ENCODE results near the gene FOXD2.

The FOXD2 gene

DNA sequence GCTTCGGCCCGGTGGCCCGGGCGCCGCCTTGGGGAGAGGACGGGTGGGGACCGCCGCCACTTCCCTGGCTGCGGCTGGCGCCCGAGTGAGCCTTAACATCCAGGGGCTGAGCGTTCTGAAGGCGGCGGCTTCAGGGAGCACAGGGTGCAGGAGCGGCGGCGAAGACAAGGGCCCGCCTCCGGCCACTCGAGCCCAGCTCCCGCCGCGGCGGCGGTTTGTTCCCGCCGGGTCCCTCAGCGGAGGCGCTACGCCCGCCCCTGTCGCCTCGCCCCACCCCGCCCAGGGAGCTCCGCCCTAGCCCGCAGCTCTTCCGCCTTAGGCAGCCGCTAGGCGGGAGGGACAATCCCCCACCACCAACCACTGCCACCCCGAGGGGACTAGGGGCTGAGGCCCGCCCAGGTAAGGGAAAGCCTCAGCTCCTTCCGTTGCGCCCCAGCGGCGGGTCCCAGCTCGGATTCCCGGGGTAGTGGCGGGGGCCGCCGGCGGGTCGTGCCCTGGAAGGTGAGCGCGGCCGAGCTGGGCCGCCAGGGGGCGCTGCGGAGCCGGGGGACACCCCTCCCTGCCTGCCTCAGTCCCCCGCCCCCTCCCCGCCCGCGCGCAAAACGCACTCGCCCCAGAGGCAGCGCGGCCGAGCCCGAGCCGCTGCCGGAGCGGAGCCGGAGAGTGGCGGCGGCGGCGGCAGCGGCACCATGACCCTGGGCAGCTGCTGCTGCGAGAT is at the start of gene FOXD2:
Gene FOXD2, plus strand, starts transcription at position 598 of the 718 bp plus-strand sequence. Its CDS starts 92 bp downstream, at position 690.
- peak; percentile 48 for DNase-seq (ENCODE audit: low spot score)

DNA sequence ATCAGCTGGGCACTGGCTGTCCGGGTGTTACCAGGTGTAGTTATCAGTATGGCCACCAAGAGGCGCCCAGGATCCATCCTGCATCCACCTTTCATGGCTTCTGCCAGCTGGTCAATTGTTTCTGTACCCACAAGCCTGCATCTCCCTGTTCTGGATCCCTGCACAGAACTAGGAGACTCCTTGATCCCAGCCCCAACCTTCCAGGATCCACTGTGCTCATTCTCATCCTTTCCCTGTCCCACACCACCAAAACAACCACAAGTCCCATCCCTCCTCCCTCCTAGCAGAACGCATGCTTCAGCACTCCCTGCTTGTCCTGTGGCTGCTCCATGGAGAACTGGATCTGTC is 49.0 kb upstream of the FOXD2 start:
- DNase-seq (ENCODE audit: low spot score), result peak; percentile 58

DNA sequence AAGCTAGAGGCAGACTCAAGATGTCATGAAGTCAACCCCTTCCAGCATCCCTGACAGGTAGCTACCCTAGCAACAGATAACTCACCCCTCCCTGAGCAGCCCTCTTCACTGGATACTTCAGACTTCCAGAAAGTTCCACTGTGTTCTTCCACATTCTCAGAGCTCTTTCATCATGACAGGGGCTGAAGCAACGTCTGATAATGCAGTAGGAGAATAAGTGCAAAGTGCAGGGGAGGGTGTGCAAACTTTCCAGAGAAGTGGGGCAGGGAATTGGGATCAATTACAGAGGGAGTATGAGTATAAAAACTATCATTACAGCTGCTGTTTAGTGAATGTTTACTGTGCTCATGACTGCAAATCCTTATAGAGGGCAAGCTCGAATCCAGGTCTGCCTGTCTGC is 48.1 kb upstream of the FOXD2 start:
- no peak for DNase-seq (ENCODE audit: low spot score)

DNA sequence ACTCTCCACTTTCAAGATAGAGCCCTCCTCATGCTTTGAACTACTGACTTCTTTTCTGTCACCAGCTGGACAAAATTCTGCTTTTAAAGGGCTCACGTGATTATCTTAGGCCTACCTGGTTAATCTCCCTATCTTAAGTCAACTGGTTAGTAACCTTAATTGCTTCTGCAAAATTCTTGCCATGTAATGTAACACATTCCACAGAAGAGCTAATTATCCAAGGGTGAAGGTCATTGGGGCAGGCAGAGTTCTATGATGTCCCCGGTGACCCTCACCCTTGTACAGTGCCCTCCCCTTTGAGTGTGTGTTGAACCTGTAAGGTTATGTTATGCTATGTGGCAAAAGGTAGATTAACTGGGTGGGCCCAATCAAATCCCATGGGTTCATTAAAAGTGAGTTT is 47.0 kb upstream of the FOXD2 start:
- no peak for DNase-seq (ENCODE audit: low spot score)

DNA sequence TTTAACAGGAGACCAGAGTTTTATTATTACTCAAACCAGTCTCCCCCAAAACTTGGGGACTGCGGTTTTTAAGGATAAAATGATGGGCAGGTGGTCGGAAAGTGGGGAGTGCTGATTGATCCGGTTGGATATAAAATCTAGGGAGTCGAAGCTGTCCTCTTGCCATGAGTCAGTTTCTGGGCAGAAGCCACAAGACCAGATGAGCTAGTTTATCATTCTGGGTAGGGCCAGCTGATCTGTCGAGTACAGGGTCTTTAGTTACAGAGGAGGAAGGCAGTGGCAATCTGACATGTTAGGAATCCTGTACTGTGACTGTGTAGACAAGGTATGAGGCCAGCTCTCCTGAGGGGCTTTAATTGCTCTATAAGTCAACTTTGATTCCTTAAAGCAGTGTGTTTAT is 44.7 kb upstream of the FOXD2 start:
- DNase-seq (ENCODE audit: low spot score), result no peak

DNA sequence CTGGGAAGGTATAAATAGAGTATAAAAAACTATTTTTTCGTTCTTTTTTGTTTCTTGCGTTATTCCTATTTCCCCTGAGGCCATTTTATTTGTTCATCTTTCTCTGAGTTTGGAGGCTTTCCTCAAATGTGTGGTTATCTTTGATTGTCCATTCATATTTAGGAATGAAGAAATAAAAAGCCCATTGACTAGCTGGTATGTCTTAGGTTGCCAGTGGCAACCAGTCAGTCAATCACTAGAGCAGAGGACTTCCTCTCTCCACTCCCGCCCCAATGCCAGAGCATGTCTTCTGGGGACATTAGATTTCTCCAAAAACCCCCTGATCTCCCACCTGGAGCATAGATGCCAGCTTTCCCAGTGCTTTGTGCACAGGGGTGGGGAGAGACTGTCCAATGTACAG is 42.4 kb upstream of the FOXD2 start:
- no peak for DNase-seq (ENCODE audit: low spot score)

DNA sequence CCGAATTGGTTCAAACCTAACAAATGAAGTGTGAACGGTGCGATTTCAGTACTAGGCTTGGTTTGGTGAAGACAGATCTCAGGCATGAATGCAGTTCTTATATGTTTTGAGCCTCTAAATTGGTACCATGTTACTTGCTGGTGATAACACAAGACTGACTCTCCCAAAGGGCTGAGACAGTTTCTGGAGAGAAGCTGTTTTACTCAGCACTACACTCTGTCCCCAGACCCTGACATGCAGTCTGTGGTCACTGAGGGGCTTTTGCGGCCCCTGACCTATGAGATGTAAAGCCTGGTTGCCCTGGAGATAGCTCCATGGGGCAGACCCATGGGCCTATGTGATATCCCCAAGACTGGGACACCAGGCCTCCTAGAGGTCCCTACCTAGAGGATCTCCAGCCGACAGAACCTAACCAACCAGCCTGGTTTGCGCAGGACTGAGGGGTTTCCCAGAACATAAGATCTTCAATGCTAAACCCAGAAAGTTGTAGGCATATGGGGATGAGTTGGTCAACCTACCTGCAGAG is 41.1 kb upstream of the FOXD2 start:
- no peak for DNase-seq (ENCODE audit: low spot score)

DNA sequence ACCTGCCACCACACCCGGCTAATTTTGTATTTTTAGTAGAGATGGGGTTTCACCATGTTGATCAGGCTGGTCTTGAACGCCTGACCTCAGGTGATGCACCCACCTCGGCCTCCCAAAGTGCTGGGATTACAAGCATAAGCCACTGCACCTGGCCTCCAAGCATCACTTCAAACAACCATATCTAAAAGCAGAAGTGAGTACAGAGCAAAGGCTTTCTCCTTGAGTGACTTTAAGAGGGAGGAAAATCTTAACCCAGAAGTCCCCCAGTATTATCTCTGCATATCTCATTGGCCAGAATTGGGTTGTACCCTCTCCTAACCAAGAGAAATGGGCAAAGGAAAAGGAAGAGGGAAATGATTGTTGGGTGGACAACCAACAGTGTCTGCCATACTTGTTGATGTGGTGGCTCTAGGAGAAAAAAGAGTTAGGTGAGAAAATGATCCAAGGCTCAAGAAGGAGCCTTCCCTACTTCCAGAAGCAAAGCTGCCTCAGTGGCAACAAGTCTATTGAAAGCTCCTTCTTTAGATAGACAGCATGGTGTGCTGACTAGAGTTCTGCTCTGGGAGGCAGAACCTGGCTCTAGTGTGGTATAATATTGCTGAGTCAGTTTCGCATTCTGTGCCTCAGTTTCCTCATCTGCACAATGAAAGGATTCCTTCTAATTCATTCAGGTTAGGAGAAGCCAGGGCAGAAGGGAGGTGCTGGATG is 38.6 kb upstream of the FOXD2 start:
- DNase-seq (ENCODE audit: low spot score), result no peak

DNA sequence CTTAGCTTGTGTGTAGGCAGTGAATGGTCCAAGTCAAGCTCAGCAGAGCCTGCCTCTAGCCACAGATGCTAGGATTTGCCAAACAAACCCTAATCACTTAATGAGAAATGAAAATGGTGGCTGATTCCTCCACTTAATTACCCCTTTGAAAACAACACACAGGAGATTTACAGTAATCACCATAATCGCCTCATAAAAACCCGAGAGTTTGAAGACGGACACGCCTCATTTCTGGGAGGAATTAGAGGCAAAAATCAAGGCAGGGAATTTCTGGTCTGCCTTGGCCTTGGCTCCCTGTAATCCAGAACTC is 38.0 kb upstream of the FOXD2 start:
- DNase-seq (ENCODE audit: low spot score), result no peak

DNA sequence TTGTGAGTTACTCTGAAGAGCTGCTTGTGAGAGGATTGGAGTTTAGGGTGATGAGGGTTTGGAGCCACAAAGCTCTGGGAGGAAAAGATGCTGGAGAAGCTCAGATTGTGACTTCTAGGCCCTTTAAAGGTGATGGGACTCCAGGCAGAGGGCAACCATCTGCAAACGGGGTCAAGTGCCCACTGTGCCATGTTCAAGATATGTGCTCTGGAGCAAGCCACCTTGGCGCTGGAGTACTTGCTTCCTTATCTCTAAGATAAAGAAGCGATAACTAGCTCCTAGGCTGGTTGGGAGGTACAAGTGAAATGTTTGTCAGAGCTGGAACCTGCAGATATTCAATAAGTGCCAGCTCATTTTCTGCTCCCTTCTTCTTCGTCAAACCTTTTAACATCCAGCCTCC is 36.1 kb upstream of the FOXD2 start:
- DNase-seq (ENCODE audit: low spot score), result no peak

DNA sequence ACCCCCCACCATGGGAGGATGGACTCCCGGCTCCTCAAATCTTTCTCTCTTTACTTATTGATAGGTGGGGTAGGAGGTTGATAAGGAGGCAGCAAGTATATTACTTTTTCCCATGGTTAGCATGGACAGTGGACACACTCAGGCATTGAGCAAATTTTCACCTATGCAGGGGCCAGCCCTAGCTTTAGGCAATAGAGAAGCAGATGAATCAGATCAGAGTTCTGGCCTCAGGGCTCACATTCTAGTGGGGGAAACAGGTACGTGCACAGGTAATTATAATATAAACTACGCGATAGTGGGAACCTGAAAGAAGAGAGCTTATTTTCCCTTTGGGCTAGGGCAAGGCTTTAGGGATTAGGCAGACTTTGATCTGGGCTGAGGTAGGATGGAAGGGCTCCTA is 35.3 kb upstream of the FOXD2 start:
- DNase-seq (ENCODE audit: low spot score), result no peak

DNA sequence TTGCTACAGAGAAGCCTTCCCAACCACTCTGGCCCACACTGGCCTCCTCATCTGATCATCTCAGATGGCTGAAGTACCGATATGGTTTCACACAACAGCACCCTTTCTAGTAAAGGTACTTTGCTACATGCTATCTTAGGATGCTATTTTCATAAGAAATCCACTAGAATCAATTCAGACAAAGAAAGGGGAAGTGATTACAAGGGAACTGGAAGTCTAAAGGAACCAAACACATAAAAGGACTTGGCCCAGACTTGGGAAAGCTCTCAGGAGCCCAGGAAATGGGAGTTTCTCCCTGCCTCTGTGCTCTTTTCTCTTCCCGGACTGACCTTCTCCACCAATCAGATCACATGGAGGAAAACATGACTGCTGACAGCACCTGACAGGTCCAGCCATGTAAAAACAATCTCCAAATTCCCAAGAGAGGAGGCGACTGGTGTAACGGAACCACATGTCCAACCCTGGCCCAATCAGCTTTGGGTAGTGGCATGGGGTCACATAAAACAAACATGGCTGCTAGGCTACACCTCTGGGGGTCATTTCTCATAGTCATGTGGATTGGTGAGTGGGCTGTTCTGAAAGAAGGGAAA is 34.4 kb upstream of the FOXD2 start:
- no peak for DNase-seq (ENCODE audit: low spot score)

DNA sequence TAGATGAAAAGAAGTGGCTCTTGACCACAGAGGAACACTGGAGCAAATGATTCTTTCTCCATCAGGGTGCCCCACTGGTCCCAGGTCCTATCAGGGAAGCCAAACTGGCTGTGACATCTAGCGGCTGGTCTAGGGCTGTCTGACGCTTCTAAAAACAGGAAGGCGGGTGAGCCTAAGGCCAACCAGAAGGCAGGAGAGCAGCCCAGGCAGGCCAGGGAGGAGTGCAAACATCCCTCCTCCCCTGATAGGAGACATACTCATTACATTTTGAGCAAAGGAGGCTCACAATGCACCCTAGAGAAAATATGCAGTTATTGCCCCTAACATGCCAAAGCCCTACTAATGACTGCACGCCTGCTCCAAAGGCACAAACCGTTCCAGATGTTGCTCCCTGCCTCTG is 32.1 kb upstream of the FOXD2 start:
- no peak for DNase-seq (ENCODE audit: low spot score)

DNA sequence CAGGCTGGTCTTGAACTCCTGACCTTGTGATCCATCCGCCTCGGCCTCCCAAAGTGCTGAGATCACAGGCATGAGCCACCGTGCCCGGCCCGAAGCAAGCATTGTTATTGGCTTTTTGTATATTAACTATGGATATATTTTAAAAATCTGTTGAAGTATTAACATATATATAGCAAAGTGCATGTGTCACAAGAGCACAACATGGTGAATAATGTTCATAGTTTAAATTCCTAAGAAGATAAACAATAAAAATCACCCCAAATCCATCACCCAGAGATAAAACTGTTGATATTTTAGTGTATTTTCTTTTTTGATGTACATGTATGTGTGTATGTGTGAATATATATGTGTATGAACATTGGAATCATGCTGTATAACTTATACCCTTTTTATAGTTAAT is 30.9 kb upstream of the FOXD2 start:
- no peak for DNase-seq (ENCODE audit: low spot score)

DNA sequence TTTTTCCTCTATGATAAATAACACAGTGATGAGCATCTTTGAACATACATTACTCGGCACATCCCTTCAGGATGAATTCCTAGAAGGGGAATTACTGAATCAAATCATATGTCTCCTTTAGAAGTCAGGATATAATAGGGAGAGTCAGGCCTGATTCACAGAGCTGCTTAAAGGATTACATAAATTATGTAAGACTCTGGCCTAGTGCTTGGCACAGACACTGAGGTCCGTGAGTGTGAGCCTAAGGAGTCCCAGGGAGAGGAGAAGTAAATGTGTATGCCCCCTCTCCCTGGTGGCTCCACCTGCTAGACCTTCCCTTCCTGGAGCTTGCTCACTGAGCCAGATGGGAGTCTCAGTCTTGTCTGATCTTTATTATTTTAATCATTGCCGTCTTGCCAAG is 30.4 kb upstream of the FOXD2 start:
- no peak for DNase-seq (ENCODE audit: low spot score)

DNA sequence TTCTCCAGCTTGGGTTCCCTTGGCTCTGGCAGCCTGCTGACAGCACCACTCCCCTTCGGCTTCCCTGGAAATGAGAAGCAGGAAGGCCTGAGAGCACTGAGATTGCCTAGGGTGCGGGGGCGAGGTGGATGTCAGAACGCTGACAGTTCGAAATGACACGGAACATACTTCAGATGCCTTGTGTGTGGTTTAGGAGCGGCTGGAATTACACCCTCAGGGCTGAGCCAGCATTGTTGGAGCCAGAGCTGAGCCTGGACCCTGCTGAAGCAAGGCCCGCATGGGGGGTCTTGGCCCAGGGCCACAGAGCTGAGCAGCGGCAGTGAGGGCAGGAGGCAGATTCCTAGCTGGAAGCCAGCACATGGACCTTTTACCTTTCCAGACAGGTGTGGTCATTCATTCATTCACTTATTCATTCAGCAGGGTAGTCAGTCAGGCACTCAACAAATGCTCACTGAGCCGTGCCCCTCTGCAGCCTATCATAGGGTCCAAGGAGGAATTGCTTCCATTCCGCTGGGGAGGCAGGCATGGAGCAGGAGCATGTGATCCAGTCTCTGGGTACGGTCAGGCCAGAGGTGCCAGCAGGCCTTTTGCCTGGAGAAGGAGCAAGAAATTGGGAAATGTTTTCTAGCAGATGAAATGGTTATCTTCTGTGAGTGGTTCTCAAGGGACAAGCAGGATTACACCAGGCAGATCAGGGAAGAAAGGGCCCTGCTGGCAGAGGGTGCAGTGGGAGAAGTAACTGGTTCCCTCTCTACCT is 28.4 kb upstream of the FOXD2 start:
- no peak for DNase-seq (ENCODE audit: low spot score)

DNA sequence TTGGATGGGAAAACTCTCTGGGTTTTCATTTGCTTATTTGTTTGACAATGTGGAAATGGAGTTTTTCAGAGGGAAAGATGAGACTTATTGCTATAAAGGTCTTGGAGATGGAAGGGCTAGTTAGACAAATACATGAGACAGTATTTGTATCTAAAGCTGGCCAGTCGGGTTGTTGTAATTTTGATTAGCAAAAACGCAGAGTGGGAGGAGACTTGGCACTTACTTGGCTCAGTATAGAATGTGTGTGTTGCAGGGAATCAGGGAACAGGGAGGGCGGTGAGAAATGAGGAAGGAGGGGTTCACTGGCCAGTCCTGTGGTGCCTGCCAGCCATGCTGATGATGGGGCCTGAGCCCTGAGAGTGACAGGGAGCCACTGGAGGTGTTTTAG is 27.8 kb upstream of the FOXD2 start:
- no peak for DNase-seq (ENCODE audit: low spot score)

DNA sequence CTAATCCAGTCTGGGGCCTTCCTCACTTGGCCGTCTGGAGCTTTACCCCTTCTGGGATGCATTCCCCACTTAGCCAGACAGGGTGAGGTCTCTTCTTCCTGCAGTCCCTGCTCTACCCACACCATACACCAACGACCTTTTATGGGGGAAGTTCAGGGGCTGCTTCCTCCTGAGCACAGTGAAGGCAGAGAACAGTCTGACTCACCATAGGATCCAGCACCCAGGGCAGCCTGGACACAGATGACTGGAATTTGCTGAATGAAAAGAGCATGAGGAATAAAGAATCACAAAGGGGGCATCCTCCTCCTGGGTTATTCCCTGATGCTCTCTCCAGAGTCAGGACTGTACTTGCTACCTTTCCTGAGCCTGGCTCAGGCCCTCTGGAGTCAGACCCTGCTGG is 26.4 kb upstream of the FOXD2 start:
- no peak for DNase-seq (ENCODE audit: low spot score)

DNA sequence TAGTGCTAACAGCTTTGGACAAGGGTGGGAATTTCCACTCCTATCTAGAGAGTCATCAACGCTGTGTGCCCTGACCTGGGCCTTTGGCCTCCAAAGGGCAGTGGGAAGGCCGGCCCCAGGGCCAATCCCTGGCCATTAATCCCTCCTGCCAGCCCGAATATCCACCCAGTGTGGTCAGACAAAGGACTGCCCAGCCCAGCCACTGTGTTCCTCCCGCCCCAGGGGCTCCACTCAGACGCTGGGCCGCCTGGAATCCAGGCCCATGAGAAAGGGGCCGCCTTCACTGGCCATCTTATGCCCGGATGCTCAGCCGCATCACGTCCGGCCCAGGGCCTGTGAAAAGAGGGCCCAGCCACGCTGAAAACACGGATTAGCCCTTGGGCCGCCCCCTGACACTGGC is 25.4 kb upstream of the FOXD2 start:
- no peak for DNase-seq (ENCODE audit: low spot score)

DNA sequence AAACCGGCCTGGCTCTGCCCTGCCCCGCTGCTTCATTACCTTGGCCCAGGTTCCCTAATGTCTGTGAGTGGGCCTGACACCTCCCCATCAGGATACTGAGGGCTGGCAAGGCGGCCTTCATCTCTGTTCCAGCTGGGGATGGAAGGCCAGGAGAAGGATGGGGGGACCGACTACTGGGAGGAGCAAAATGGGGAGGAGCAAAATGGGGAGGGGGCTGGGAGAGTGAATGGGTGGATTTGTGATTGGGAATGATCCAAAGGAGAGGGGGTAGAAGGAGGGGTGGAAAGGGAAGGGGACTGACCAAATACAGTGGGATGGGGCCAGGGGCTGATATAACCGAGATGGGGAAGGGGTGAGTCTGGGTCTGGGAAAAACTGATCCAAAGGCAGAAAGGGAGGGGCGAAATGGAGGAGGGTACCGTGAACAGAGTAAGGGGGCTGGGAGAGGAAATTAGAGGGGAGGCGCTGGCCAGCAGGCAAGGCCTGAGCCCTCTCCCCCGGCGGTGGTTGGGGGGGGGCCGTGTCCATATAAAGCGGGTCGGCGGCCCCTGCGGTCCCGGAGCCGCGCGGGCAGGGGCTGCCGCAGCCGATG is 22.0 kb upstream of the FOXD2 start, which contains the start of gene FOXE3:
Gene FOXE3, plus strand, starts transcription at position 558 of the 591 bp plus-strand sequence. Its CDS starts 31 bp downstream, at position 589.
- DNase-seq (ENCODE audit: low spot score), result no peak

DNA sequence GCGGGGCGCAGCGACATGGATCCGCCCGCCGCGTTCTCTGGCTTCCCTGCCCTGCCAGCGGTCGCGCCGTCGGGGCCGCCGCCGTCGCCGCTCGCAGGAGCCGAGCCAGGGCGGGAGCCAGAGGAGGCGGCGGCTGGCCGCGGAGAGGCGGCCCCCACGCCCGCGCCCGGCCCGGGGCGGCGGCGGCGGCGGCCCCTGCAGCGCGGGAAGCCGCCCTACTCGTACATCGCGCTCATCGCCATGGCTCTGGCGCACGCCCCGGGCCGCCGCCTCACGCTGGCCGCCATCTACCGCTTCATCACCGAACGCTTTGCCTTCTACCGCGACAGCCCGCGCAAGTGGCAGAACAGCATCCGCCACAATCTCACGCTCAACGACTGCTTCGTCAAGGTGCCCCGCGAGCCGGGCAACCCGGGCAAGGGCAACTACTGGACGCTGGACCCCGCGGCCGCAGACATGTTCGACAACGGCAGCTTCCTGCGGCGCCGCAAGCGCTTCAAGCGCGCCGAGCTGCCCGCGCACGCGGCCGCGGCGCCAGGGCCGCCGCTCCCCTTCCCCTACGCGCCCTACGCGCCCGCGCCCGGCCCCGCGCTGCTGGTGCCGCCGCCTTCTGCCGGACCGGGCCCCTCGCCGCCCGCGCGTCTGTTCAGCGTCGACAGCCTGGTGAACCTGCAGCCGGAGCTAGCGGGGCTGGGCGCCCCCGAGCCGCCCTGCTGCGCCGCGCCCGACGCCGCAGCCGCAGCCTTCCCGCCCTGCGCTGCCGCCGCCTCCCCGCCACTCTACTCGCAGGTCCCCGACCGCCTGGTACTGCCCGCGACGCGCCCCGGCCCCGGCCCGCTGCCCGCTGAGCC is 21.3 kb upstream of the FOXD2 start:
- no peak for DNase-seq (ENCODE audit: low spot score)
